Astrocyte (in vitro differentiated cells and primary cell): ENCODE data around the gene HOXD10. TPM values are rescaled to one million over a fixed set of nuclear protein-coding genes. Genes with fewer than 3 reads are reported as not detected.

Experiments
- DNase-seq: peaks from one replicate; pipeline ENCODE4 v3.0.0-alpha.2; 2010; ENCODE audit warnings: low read depth
- FAIRE-seq: peaks from 2 replicates; lab custom pipeline; 2011; peaks lifted over from hg19 to GRCh38; lab: Jason Lieb, UNC
- H2AFZ ChIP-seq: 2 replicates; pipeline ENCODE4 v1.6.0; 2012; ENCODE audit warnings: low read depth, low read length, inconsistent platforms
- H3K27ac ChIP-seq: 2 replicates; pipeline ENCODE4 v1.5.1; 2011; ENCODE audit warnings: low read depth, low read length, inconsistent platforms
- H3K27me3 ChIP-seq: 2 replicates; pipeline ENCODE4 v1.6.0; 2011; ENCODE audit warnings: low read length, inconsistent platforms; ENCODE audit not compliant: insufficient read depth
- H3K36me3 ChIP-seq: 2 replicates; pipeline ENCODE4 v1.5.1; 2011; ENCODE audit warnings: low read length, inconsistent platforms; ENCODE audit not compliant: insufficient read depth
- H3K4me1 ChIP-seq: 2 replicates; pipeline ENCODE4 v1.5.1; 2011; ENCODE audit warnings: low read length, inconsistent platforms; ENCODE audit not compliant: insufficient read depth
- H3K4me2 ChIP-seq: 2 replicates; pipeline ENCODE4 v1.6.0; 2012; ENCODE audit warnings: low read length, inconsistent platforms
- H3K4me3 ChIP-seq: 2 replicates; pipeline ENCODE4 v1.5.1; 2011; ENCODE audit warnings: low read depth, mild to moderate bottlenecking, low read length, inconsistent platforms; ENCODE audit not compliant: insufficient read depth
- H3K79me2 ChIP-seq: 2 replicates; pipeline ENCODE4 v1.6.0; 2012; ENCODE audit warnings: mild to moderate bottlenecking, low read length, inconsistent platforms; ENCODE audit not compliant: insufficient read depth
- H3K9ac ChIP-seq: 2 replicates; pipeline ENCODE4 v1.6.0; 2012; ENCODE audit warnings: mild to moderate bottlenecking, low read length, inconsistent platforms
- H3K9me3 ChIP-seq: 2 replicates; pipeline ENCODE4 v1.5.1; 2012; ENCODE audit warnings: low read depth, mild to moderate bottlenecking, low read length, inconsistent platforms; ENCODE audit not compliant: insufficient read depth
- H4K20me1 ChIP-seq: 2 replicates; pipeline ENCODE4 v1.6.0; 2012; ENCODE audit warnings: low read length, inconsistent platforms; ENCODE audit not compliant: insufficient read depth
- H3K27ac Mint-ChIP-seq: one replicate; pipeline ENCODE4 v1.8.0; 2021; ENCODE audit warnings: mild to moderate bottlenecking, mixed read lengths; ENCODE audit not compliant: unreplicated experiment
- H3K27me3 Mint-ChIP-seq: one replicate; pipeline ENCODE4 v1.8.0; 2021; ENCODE audit warnings: low read depth, mixed read lengths; ENCODE audit not compliant: unreplicated experiment
- H3K36me3 Mint-ChIP-seq: one replicate; pipeline ENCODE4 v1.8.0; 2021; ENCODE audit warnings: low read depth, mixed read lengths; ENCODE audit not compliant: unreplicated experiment
- H3K4me1 Mint-ChIP-seq: one replicate; pipeline ENCODE4 v1.8.0; 2021; ENCODE audit warnings: low read depth, mixed read lengths; ENCODE audit not compliant: unreplicated experiment
- H3K4me3 Mint-ChIP-seq: one replicate; pipeline ENCODE4 v1.8.0; 2021; ENCODE audit warnings: mild to moderate bottlenecking, moderate library complexity, mixed read lengths; ENCODE audit not compliant: unreplicated experiment
- H3K9me3 Mint-ChIP-seq: one replicate; pipeline ENCODE4 v1.8.0; 2021; ENCODE audit warnings: mild to moderate bottlenecking, mixed read lengths; ENCODE audit not compliant: unreplicated experiment
- EZH2 ChIP-seq: IDR thresholded peaks from 2 replicates; pipeline ENCODE4 v1.6.1; 2012; ENCODE audit warnings: mild to moderate bottlenecking, low read length, inconsistent platforms; ENCODE audit not compliant: insufficient read depth
- total RNA-seq: library from RNA; stranded (reverse); gene quantifications from 2 replicates; pipeline ENCODE4 v1.2.1, GENCODE V29; 2021
- TF ChIP-seq, protein P1 (sequence below): IDR thresholded peaks from 2 replicates; pipeline ENCODE4 v1.5.1; 2011; ENCODE audit warnings: low read depth, mild to moderate bottlenecking, inconsistent platforms, low read length, moderate library complexity; ENCODE audit not compliant: insufficient read depth

HOXD10 gene
- total RNA-seq, 1 donor from 2014 or later = not detected

GRCh38 chr2:176146645-176147044, 30.1 kb downstream of the HOXD10 start:
- no peak overlapping the region for H3K9ac ChIP-seq
- no peak overlapping the region for H3K4me3 ChIP-seq
- H3K9me3 ChIP-seq = no peaks in the 10 kb centered on the region
- H3K27ac Mint-ChIP-seq = no peak overlapping the region
- peaks cover 48% of the 10 kb centered on the region for H3K9me3 Mint-ChIP-seq
- no peak for DNase-seq
- no peaks in the 10 kb centered on the region for H3K79me2 ChIP-seq
- H3K36me3 ChIP-seq = no peaks in the 10 kb centered on the region
- H3K4me1 ChIP-seq = no peaks in the 10 kb centered on the region
- no peak overlapping the region for H3K4me3 Mint-ChIP-seq
- H3K27me3 Mint-ChIP-seq = peaks cover 97% of the 10 kb centered on the region
- no peaks in the 10 kb centered on the region for H4K20me1 ChIP-seq
- H3K4me2 ChIP-seq = no peak overlapping the region
- H3K4me1 Mint-ChIP-seq = no peaks in the 10 kb centered on the region
- H3K27me3 ChIP-seq = peaks cover 79% of the 10 kb centered on the region
- H3K27ac ChIP-seq = no peak overlapping the region
- H2AFZ ChIP-seq = no peak overlapping the region
- TF ChIP-seq, protein P1, sequence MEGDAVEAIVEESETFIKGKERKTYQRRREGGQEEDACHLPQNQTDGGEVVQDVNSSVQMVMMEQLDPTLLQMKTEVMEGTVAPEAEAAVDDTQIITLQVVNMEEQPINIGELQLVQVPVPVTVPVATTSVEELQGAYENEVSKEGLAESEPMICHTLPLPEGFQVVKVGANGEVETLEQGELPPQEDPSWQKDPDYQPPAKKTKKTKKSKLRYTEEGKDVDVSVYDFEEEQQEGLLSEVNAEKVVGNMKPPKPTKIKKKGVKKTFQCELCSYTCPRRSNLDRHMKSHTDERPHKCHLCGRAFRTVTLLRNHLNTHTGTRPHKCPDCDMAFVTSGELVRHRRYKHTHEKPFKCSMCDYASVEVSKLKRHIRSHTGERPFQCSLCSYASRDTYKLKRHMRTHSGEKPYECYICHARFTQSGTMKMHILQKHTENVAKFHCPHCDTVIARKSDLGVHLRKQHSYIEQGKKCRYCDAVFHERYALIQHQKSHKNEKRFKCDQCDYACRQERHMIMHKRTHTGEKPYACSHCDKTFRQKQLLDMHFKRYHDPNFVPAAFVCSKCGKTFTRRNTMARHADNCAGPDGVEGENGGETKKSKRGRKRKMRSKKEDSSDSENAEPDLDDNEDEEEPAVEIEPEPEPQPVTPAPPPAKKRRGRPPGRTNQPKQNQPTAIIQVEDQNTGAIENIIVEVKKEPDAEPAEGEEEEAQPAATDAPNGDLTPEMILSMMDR = no peak
- TF ChIP-seq EZH2 = no peak
- H3K36me3 Mint-ChIP-seq = peaks cover 2% of the 10 kb centered on the region
- no peak for FAIRE-seq

GRCh38 chr2:176147210-176147799, 30.7 kb downstream of the HOXD10 start:
- H3K36me3 ChIP-seq = no peaks in the 10 kb centered on the region

More at GRCh38 chr2:176147210-176147799, 30.7 kb downstream of the HOXD10 start:
- H3K27me3 ChIP-seq = peaks cover 80% of the 10 kb centered on the region
- H3K9me3 Mint-ChIP-seq = peaks cover 48% of the 10 kb centered on the region
- TF ChIP-seq EZH2 = no peak
- TF ChIP-seq, protein P1 = no peak
- H3K27me3 Mint-ChIP-seq = peaks cover 92% of the 10 kb centered on the region
- peaks cover 2% of the 10 kb centered on the region for H3K36me3 Mint-ChIP-seq
- FAIRE-seq = no peak
- no peak overlapping the region for H3K4me3 Mint-ChIP-seq
- no peak for DNase-seq
- no peak overlapping the region for H3K4me2 ChIP-seq
- no peaks in the 10 kb centered on the region for H4K20me1 ChIP-seq
- no peak overlapping the region for H3K27ac Mint-ChIP-seq
- H3K4me1 ChIP-seq = no peaks in the 10 kb centered on the region
- no peaks in the 10 kb centered on the region for H3K4me1 Mint-ChIP-seq
- H2AFZ ChIP-seq = no peak overlapping the region
- H3K4me3 ChIP-seq = no peak overlapping the region
- no peaks in the 10 kb centered on the region for H3K79me2 ChIP-seq
- H3K9me3 ChIP-seq = no peaks in the 10 kb centered on the region
- no peak overlapping the region for H3K9ac ChIP-seq
- H3K27ac ChIP-seq = no peak overlapping the region
